A549 (cell line): ENCODE measurements around the gene SLC4A7.

ENCODE experiments used
- CEBPB ChIP-seq, 2 experiments: fragments of >200 bp in 1 of 2; sonication (Bioruptor Twin) in 1 of 2; formaldehyde crosslinking in 1 of 2; IDR thresholded peaks; 2 replicates each; pipeline ENCODE4 v1.6.1; 2012 to 2016
- CTCF ChIP-seq: fragments of >200 bp; sonication (Bioruptor Twin); formaldehyde crosslinking; IDR thresholded peaks from 3 replicates; pipeline ENCODE4 v1.5.1; 2016
- E2F6 ChIP-seq: IDR thresholded peaks from 2 replicates; pipeline ENCODE4 v1.6.1; 2012; ENCODE audit warnings: low read depth, borderline replicate concordance
- RNF2 ChIP-seq: fragments of 200-600 bp; sonication (generic); IDR thresholded peaks from 2 replicates; pipeline ENCODE4 v1.6.1; 2016; ENCODE audit warnings: low read depth, mild to moderate bottlenecking, antibody characterized with exemption, moderate library complexity, borderline replicate concordance
- TF ChIP-seq, protein P1 (sequence below): fragments of 200-600 bp; sonication (generic); IDR thresholded peaks from 2 replicates; pipeline ENCODE4 v1.6.1; 2016; ENCODE audit warnings: antibody characterized with exemption, mild to moderate bottlenecking, moderate library complexity
- TF ChIP-seq, protein P2 (sequence below): fragments of 450-650 bp; IDR thresholded peaks from 2 replicates; pipeline ENCODE4 v1.6.1; 2014; ENCODE audit warnings: antibody characterized with exemption

- TF ChIP-seq, protein P1, sequence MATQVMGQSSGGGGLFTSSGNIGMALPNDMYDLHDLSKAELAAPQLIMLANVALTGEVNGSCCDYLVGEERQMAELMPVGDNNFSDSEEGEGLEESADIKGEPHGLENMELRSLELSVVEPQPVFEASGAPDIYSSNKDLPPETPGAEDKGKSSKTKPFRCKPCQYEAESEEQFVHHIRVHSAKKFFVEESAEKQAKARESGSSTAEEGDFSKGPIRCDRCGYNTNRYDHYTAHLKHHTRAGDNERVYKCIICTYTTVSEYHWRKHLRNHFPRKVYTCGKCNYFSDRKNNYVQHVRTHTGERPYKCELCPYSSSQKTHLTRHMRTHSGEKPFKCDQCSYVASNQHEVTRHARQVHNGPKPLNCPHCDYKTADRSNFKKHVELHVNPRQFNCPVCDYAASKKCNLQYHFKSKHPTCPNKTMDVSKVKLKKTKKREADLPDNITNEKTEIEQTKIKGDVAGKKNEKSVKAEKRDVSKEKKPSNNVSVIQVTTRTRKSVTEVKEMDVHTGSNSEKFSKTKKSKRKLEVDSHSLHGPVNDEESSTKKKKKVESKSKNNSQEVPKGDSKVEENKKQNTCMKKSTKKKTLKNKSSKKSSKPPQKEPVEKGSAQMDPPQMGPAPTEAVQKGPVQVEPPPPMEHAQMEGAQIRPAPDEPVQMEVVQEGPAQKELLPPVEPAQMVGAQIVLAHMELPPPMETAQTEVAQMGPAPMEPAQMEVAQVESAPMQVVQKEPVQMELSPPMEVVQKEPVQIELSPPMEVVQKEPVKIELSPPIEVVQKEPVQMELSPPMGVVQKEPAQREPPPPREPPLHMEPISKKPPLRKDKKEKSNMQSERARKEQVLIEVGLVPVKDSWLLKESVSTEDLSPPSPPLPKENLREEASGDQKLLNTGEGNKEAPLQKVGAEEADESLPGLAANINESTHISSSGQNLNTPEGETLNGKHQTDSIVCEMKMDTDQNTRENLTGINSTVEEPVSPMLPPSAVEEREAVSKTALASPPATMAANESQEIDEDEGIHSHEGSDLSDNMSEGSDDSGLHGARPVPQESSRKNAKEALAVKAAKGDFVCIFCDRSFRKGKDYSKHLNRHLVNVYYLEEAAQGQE, result no peak
- TF ChIP-seq CEBPB (IDR thresholded peaks at IDR 0.05) (no peak), CTCF (no peak), RNF2 (no peak), E2F6 (no peak)
- TF ChIP-seq, protein P2, sequence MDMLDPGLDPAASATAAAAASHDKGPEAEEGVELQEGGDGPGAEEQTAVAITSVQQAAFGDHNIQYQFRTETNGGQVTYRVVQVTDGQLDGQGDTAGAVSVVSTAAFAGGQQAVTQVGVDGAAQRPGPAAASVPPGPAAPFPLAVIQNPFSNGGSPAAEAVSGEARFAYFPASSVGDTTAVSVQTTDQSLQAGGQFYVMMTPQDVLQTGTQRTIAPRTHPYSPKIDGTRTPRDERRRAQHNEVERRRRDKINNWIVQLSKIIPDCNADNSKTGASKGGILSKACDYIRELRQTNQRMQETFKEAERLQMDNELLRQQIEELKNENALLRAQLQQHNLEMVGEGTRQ, result no peak
Observed at GRCh38 chr3:27345959-27346865, 138.0 kb downstream of the SLC4A7 start.
